HepG2 (cell line): ENCODE measurements around the gene XXYLT1. TPM values are rescaled to one million over a fixed set of nuclear protein-coding genes. Genes with fewer than 3 reads are reported as not detected.

Experiments
- EP300 ChIP-seq, 3 experiments: sonication (generic) in 1 of 3; formaldehyde crosslinking in 1 of 3; IDR thresholded peaks; 2 replicates each; pipeline versions ENCODE4 v1.5.1 to v1.6.1; 2011 to 2020; ENCODE audit warnings: low read depth in 2 of 3, low read length in 2 of 3, borderline replicate concordance in 1 of 3, improper control_type of control experiment in 1 of 3, mild to moderate bottlenecking in 1 of 3, missing genetic modification reagents in 1 of 3, moderate library complexity in 1 of 3
- ETV6 ChIP-seq: sonication (generic); formaldehyde crosslinking; conservative IDR thresholded peaks from 2 replicates; pipeline ENCODE4 v1.4.0; 2020; ENCODE audit warnings: missing genetic modification reagents
- FOSL2 ChIP-seq: sonication (generic); formaldehyde crosslinking; IDR thresholded peaks from 2 replicates; pipeline ENCODE4 v1.4.0; 2020; ENCODE audit warnings: missing genetic modification reagents
- HIC2 ChIP-seq: sonication (generic); formaldehyde crosslinking; IDR thresholded peaks from 2 replicates; pipeline ENCODE4 v1.9.0; 2022; ENCODE audit warnings: low read depth, missing genetic modification reagents
- KLF11 ChIP-seq: IDR thresholded peaks from 2 replicates; pipeline ENCODE4 v1.6.1; 2016; ENCODE audit warnings: missing compliant biosample characterization
- MEF2D ChIP-seq: sonication (generic); formaldehyde crosslinking; IDR thresholded peaks from 2 replicates; pipeline ENCODE4 v1.5.1; 2020; ENCODE audit warnings: mild to moderate bottlenecking, missing genetic modification reagents
- SRY ChIP-seq: sonication (generic); formaldehyde crosslinking; IDR thresholded peaks from 2 replicates; pipeline ENCODE4 v1.8.0; 2022; ENCODE audit warnings: mild to moderate bottlenecking, missing genetic modification reagents
- ZNF264 ChIP-seq: sonication (generic); formaldehyde crosslinking; IDR thresholded peaks from 2 replicates; pipeline ENCODE4 v1.4.0; 2020; ENCODE audit warnings: missing genetic modification reagents
- ZNF274 ChIP-seq: sonication (generic); formaldehyde crosslinking; IDR thresholded peaks from 2 replicates; pipeline ENCODE4 v1.5.1; 2020; ENCODE audit warnings: mild to moderate bottlenecking, missing genetic modification reagents
- ZNF615 ChIP-seq: sonication (generic); formaldehyde crosslinking; IDR thresholded peaks from 2 replicates; pipeline ENCODE4 v1.5.0; 2020; ENCODE audit warnings: mild to moderate bottlenecking, missing genetic modification reagents, borderline replicate concordance
- polyA plus RNA-seq, 8 experiments: library from polyadenylated mRNA; depleted of rRNA in 3 of 8; stranded (reverse) in 7 of 8; unstranded in 1 of 8; fragments of >200 nt; fragmentation: Illumina TruSeq in 4 of 8; extraction: Trizol in 4 of 8; gene quantifications; 2 replicates each; pipeline versions ENCODE4 v1.2.1 to v1.2.3, GENCODE V29; 2011 to 2016; ENCODE audit warnings: low read depth in 4 of 8, missing spikeins in 1 of 8, mixed read lengths in 1 of 8; ENCODE audit not compliant: insufficient read depth in 1 of 8
- total RNA-seq, 5 experiments: library from RNA; depleted of rRNA; stranded (reverse); fragments of >200 nt; fragmentation: Illumina TruSeq; extraction: Trizol; gene quantifications; 2 replicates each; pipeline ENCODE4 v1.2.3, GENCODE V29; 2016; ENCODE audit warnings: low read depth in 1 of 5
- TF ChIP-seq, protein P1 (sequence below): sonication (generic); formaldehyde crosslinking; IDR thresholded peaks from 2 replicates; pipeline ENCODE4 v1.8.1; 2022; ENCODE audit warnings: low read depth, mild to moderate bottlenecking, missing genetic modification reagents
- TF ChIP-seq, protein P2 (sequence below), 2 experiments: fragments of 450-650 bp in 1 of 2; sonication (generic) in 1 of 2; formaldehyde crosslinking in 1 of 2; IDR thresholded peaks; 2 replicates each; pipeline versions ENCODE4 v1.6.1 to v1.8.0; 2016 to 2022; ENCODE audit warnings: antibody characterized with exemption in 1 of 2, mild to moderate bottlenecking in 1 of 2, missing genetic modification reagents in 1 of 2

XXYLT1 gene
- total and polyA plus RNA-seq, 2 of the 13 experiments (the other 11 are each of a cell fraction or from before 2014, with no cell fraction given) = 17.7 to 19.0 TPM

DNA sequence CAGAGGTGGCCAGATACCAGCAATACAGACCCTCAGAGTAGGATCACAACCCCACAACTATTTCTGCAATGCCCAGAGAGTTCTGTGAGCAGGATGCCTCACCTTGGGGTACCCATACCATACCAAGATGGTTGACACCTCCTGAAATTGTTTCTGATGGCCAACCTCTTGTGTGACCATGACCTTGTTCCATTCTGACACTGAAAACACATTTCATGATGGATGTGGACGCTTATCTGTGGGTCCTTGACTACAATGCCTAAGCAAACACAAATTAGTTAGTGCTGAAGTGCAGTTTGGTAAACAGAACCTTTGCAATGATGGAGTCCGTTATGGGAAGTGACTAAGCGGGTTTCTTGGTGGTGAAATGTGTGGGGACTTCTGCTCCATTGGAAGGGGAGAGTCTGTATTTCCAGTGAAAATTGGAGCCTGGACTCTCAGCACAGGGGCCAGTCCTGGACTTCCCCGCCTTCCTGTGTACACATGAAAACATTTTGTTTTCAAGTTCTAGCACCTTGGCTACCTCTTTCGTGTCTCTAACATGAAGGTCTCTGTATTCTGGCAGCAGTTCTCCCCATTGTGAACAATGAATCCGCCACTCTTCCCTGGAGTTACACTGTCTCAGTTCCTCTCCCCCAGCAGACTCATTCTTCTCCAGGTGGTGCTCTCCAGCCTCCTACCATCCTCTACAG lies 106.2 kb downstream of the XXYLT1 start (continued):
- TF ChIP-seq, protein P1, sequence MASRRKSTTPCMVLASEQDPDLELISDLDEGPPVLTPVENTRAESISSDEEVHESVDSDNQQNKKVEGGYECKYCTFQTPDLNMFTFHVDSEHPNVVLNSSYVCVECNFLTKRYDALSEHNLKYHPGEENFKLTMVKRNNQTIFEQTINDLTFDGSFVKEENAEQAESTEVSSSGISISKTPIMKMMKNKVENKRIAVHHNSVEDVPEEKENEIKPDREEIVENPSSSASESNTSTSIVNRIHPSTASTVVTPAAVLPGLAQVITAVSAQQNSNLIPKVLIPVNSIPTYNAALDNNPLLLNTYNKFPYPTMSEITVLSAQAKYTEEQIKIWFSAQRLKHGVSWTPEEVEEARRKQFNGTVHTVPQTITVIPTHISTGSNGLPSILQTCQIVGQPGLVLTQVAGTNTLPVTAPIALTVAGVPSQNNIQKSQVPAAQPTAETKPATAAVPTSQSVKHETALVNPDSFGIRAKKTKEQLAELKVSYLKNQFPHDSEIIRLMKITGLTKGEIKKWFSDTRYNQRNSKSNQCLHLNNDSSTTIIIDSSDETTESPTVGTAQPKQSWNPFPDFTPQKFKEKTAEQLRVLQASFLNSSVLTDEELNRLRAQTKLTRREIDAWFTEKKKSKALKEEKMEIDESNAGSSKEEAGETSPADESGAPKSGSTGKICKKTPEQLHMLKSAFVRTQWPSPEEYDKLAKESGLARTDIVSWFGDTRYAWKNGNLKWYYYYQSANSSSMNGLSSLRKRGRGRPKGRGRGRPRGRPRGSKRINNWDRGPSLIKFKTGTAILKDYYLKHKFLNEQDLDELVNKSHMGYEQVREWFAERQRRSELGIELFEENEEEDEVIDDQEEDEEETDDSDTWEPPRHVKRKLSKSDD (CRISPR knock-in tag) = peak; percentile 91
- peak; percentile 91 to 100 for TF ChIP-seq EP300 (IDR thresholded peaks at IDR 0.05; ENCODE audit: low read depth in 2 of 2, low read length in 2 of 2)
- TF ChIP-seq EP300 (CRISPR knock-in tag; IDR thresholded peaks at IDR 0.05; ENCODE audit: borderline replicate concordance) = peak; percentile 100
- TF ChIP-seq, protein P2, sequence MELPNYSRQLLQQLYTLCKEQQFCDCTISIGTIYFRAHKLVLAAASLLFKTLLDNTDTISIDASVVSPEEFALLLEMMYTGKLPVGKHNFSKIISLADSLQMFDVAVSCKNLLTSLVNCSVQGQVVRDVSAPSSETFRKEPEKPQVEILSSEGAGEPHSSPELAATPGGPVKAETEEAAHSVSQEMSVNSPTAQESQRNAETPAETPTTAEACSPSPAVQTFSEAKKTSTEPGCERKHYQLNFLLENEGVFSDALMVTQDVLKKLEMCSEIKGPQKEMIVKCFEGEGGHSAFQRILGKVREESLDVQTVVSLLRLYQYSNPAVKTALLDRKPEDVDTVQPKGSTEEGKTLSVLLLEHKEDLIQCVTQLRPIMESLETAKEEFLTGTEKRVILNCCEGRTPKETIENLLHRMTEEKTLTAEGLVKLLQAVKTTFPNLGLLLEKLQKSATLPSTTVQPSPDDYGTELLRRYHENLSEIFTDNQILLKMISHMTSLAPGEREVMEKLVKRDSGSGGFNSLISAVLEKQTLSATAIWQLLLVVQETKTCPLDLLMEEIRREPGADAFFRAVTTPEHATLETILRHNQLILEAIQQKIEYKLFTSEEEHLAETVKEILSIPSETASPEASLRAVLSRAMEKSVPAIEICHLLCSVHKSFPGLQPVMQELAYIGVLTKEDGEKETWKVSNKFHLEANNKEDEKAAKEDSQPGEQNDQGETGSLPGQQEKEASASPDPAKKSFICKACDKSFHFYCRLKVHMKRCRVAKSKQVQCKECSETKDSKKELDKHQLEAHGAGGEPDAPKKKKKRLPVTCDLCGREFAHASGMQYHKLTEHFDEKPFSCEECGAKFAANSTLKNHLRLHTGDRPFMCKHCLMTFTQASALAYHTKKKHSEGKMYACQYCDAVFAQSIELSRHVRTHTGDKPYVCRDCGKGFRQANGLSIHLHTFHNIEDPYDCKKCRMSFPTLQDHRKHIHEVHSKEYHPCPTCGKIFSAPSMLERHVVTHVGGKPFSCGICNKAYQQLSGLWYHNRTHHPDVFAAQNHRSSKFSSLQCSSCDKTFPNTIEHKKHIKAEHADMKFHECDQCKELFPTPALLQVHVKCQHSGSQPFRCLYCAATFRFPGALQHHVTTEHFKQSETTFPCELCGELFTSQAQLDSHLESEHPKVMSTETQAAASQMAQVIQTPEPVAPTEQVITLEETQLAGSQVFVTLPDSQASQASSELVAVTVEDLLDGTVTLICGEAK (IDR thresholded peaks at IDR 0.05) = no peak
- TF ChIP-seq, protein P2 (CRISPR knock-in tag; IDR thresholded peaks at IDR 0.05) = peak; percentile 54; the same call in 1 of the 2 replicates
- peak; percentile 74; the same call in 1 of the 2 replicates for TF ChIP-seq SRY
- TF ChIP-seq HIC2 (CRISPR knock-in tag) = peak; percentile 47; the same call in 1 of the 2 replicates
- TF ChIP-seq ZNF264 = peak; percentile 95
- TF ChIP-seq KLF11 (CRISPR knock-in tag) = peak; percentile 87
- TF ChIP-seq ZNF615 (CRISPR knock-in tag) = peak; percentile 31; the same call in 1 of the 2 replicates
- peak; percentile 96 for TF ChIP-seq FOSL2 (CRISPR knock-in tag)
- peak; percentile 93 for TF ChIP-seq MEF2D
- TF ChIP-seq ETV6 = no peak; the same call in 1 of the 2 replicates
- TF ChIP-seq ZNF274 (CRISPR knock-in tag) = 0 out of 2 replicates have a peak, but pooled peaks have one; percentile 15
